K562 (cell line): Measurements from ENCODE around the gene UBE3D. TPM values are rescaled to one million over a fixed set of nuclear protein-coding genes. Genes with fewer than 3 reads are reported as not detected.

Experiments used
- ATAC-seq: fragments of 200-7000 bp; cut with Tn5 transposase; 3 replicates; pipeline ENCODE4 v1.9.1; 2020; ENCODE audit warnings: moderate library complexity
- BruUV-seq: library from RNA; stranded (reverse); fragments of 400-500 nt; replicated peaks from 2 replicates; lab custom pipeline; 2021; lab: Mats Ljungman, UMichigan
- CTCF ChIA-PET: fragments of 300-600 bp; formaldehyde crosslinking; extraction: SDS; loops from one replicate; lab custom pipeline; 2021; ENCODE audit warnings: low intra/inter-chr PET ratio; lab: Yijun Ruan, JAX
- POLR2A ChIA-PET: fragments of 300-600, 350-650 bp; sonication (Branson Sonifier 250); formaldehyde crosslinking; extraction: SDS; loops from one replicate; lab custom pipeline; 2021; ENCODE audit warnings: antibody characterized with exemption, inconsistent platforms; lab: Yijun Ruan, JAX
- DNase-seq, 4 experiments: peaks; one replicate each; pipeline versions ENCODE4 v3.0.0 to v3.0.0-alpha.2; 2011 to 2018; ENCODE audit warnings: low spot score in 3 of 4, mixed read lengths in 3 of 4; ENCODE audit errors: extremely low read depth in 1 of 4
- FAIRE-seq: peaks from 2 replicates; lab custom pipeline; 2011; peaks lifted over from hg19 to GRCh38; lab: Jason Lieb, UNC
- H2AFZ ChIP-seq: 2 replicates; pipeline ENCODE4 v1.6.0; 2011; ENCODE audit warnings: low read depth, low read length, control low read depth, inconsistent platforms
- H3K27ac ChIP-seq: fragments of 200-600 bp; 3 replicates; pipeline ENCODE4 v1.8.0; 2011; ENCODE audit warnings: low read depth, mild to moderate bottlenecking, control low read depth, inconsistent platforms, low read length, moderate library complexity, mixed read lengths; ENCODE audit errors: extremely low read depth
- H3K27me3 ChIP-seq, 2 experiments: fragments of 300-600 bp in 1 of 2; 2 replicates in 1 of 2; 3 replicates in 1 of 2; pipeline versions ENCODE4 v1.6.0 to v1.8.0; 2011; ENCODE audit warnings: inconsistent platforms in 2 of 2, low read length in 2 of 2, mild to moderate bottlenecking in 1 of 2, mixed read lengths in 1 of 2, moderate library complexity in 1 of 2; ENCODE audit not compliant: control insufficient read depth in 2 of 2, insufficient read depth in 2 of 2
- H3K36me3 ChIP-seq: fragments of 300-600 bp; 3 replicates; pipeline ENCODE4 v1.8.0; 2011; ENCODE audit warnings: mild to moderate bottlenecking, low read length, inconsistent platforms; ENCODE audit not compliant: control insufficient read depth, insufficient read depth
- H3K4me1 ChIP-seq, 2 experiments: fragments of 200-600 bp in 1 of 2; replicated peaks in 1 of 2; 2 replicates in 1 of 2; 3 replicates in 1 of 2; pipeline versions ENCODE4 v1.5.1 to v1.8.0; 2011; ENCODE audit warnings: inconsistent platforms in 2 of 2, low read length in 2 of 2, mild to moderate bottlenecking in 1 of 2, mixed read lengths in 1 of 2, moderate library complexity in 1 of 2; ENCODE audit not compliant: control insufficient read depth in 2 of 2, insufficient read depth in 2 of 2
- H3K4me2 ChIP-seq: 2 replicates; pipeline ENCODE4 v1.6.1; 2011; ENCODE audit warnings: low read length, control low read depth, inconsistent platforms, mixed read lengths; ENCODE audit not compliant: insufficient read depth
- H3K4me3 ChIP-seq: fragments of 200-600 bp; sonication (generic), shearing (Covaris generic); 2 replicates; pipeline ENCODE4 v1.5.1; 2016; ENCODE audit warnings: control low read depth, inconsistent platforms
- H3K79me2 ChIP-seq: fragments of 200-600 bp; 3 replicates; pipeline ENCODE4 v1.8.0; 2011; ENCODE audit warnings: low read length, inconsistent platforms; ENCODE audit not compliant: control insufficient read depth, insufficient read depth
- H3K9ac ChIP-seq, 2 experiments: 2 replicates each; pipeline versions ENCODE4 v1.6.0 to v1.6.1; 2011; ENCODE audit warnings: low read depth in 2 of 2, low read length in 2 of 2, control low read depth in 1 of 2, inconsistent platforms in 1 of 2, mild to moderate bottlenecking in 1 of 2, mixed read lengths in 1 of 2; ENCODE audit not compliant: insufficient read depth in 1 of 2
- H3K9me1 ChIP-seq: one replicate; pipeline ENCODE4 v1.6.0; 2011; ENCODE audit warnings: inconsistent platforms, mild to moderate bottlenecking, low read length, moderate library complexity; ENCODE audit not compliant: control insufficient read depth, insufficient read depth
- H3K9me3 ChIP-seq: replicated peaks from 2 replicates; pipeline ENCODE4 v1.5.1; 2011; ENCODE audit warnings: low read depth, low read length, inconsistent platforms; ENCODE audit not compliant: control insufficient read depth, insufficient read depth
- H4K20me1 ChIP-seq: replicated peaks from 2 replicates; pipeline ENCODE4 v1.6.1; 2011; ENCODE audit warnings: low read length, inconsistent platforms, mixed read lengths; ENCODE audit not compliant: control insufficient read depth, insufficient read depth
- BRD9 ChIP-seq: fragments of 450-650 bp; IDR thresholded peaks from 2 replicates; pipeline ENCODE4 v1.6.1; 2018; ENCODE audit warnings: low read depth; ENCODE audit not compliant: partially characterized antibody
- CHD4 ChIP-seq: fragments of 200-600 bp; sonication (generic); IDR thresholded peaks from 3 replicates; pipeline ENCODE4 v1.6.1; 2012; ENCODE audit warnings: low read depth, mild to moderate bottlenecking, mixed read lengths, low read length, inconsistent platforms; ENCODE audit not compliant: insufficient read depth, insufficient replicate concordance, poor library complexity, severe bottlenecking
- CTCF ChIP-seq, 3 experiments: IDR thresholded peaks in 2 of 3; conservative IDR thresholded peaks in 1 of 3; 2 replicates each; pipeline ENCODE4 v1.5.1; 2011 to 2012; ENCODE audit warnings: low read length in 3 of 3, mild to moderate bottlenecking in 3 of 3, control low read depth in 2 of 3, improper control_type of control experiment in 1 of 3, inconsistent platforms in 1 of 3, low read depth in 1 of 3, mixed read lengths in 1 of 3, moderate library complexity in 1 of 3; ENCODE audit not compliant: insufficient read depth in 2 of 3
- HEY1 ChIP-seq: fragments of 250-450 bp; sonication (Bioruptor Pico); IDR thresholded peaks from 2 replicates; pipeline ENCODE4 v1.5.0; 2020; ENCODE audit warnings: mild to moderate bottlenecking, moderate library complexity, borderline replicate concordance
- NFE2 ChIP-seq: IDR thresholded peaks from 2 replicates; pipeline ENCODE4 v1.6.1; 2014; ENCODE audit warnings: antibody characterized with exemption, low read depth
- POLR3A ChIP-seq: IDR thresholded peaks from 2 replicates; pipeline ENCODE4 v1.6.1; 2011; ENCODE audit warnings: borderline replicate concordance, mild to moderate bottlenecking, moderate library complexity; ENCODE audit not compliant: insufficient read length, insufficient read depth; ENCODE audit errors: extremely low read depth
- RBM15 ChIP-seq: fragments of 200-400 bp; formaldehyde crosslinking; IDR thresholded peaks from 2 replicates; pipeline ENCODE4 v1.6.1; 2018; ENCODE audit warnings: mild to moderate bottlenecking, low read length, moderate library complexity; ENCODE audit not compliant: insufficient read depth
- SMC3 ChIP-seq: conservative IDR thresholded peaks from 2 replicates; pipeline ENCODE4 v1.6.1; 2011; ENCODE audit warnings: low read depth, low read length, improper control_type of control experiment; ENCODE audit not compliant: insufficient read depth
- TBL1XR1 ChIP-seq, 2 experiments: IDR thresholded peaks; 2 replicates each; pipeline ENCODE4 v1.6.1; 2012; ENCODE audit warnings: improper control_type of control experiment in 2 of 2, low read length in 2 of 2, mild to moderate bottlenecking in 1 of 2
- TSHZ1 ChIP-seq: fragments of 250-450 bp; sonication (Bioruptor Pico); IDR thresholded peaks from 2 replicates; pipeline ENCODE4 v1.4.0; 2020; ENCODE audit warnings: mild to moderate bottlenecking, moderate library complexity
- ZNF212 ChIP-seq: fragments of 450-650 bp; formaldehyde crosslinking; IDR thresholded peaks from 2 replicates; pipeline ENCODE4 v1.4.0; 2020; ENCODE audit warnings: mild to moderate bottlenecking
- WGBS: fragments of 100-300 bp; shearing (Covaris generic); methylation state at CpG from one replicate; pipeline ENCODE4 v1.1.6; 2016; ENCODE audit warnings: low coverage, mixed read lengths; ENCODE audit not compliant: insufficient coverage; ENCODE audit errors: missing lambda C conversion rate; 5-methylcytosine and 5-hydroxymethylcytosine counted together
- in situ Hi-C: fragments of 300-500 bp; cut with MboI; formaldehyde crosslinking; loops from 4 replicates; pipeline ENCODE4 v1.15.0; 2018; ENCODE audit warnings: inconsistent platforms, mixed read lengths
- intact Hi-C: fragments of 100-400 bp; cut with micrococcal nuclease; formaldehyde crosslinking; loops from 2 replicates; pipeline ENCODE4 v1.14.2; 2022
- polyA plus RNA-seq, 8 experiments: library from polyadenylated mRNA; depleted of rRNA in 4 of 8; stranded (reverse) in 5 of 8; unstranded in 3 of 8; fragments of >200 nt; fragmentation: Nextera tagmentation in 2 of 8; fragmentation: Illumina TruSeq in 1 of 8; extraction: Ambion mirVana in 2 of 8; extraction: Trizol in 1 of 8; gene quantifications; 2 replicates each; pipeline versions ENCODE4 v1.2.1 to v1.2.3, GENCODE V29; 2011 to 2014; ENCODE audit warnings: inconsistent platforms in 1 of 8, missing spikeins in 1 of 8
- total RNA-seq, 7 experiments: library from RNA; depleted of rRNA in 6 of 7; stranded (reverse); fragments of >200 nt in 6 of 7; fragmentation: Illumina TruSeq in 2 of 7; extraction: Trizol in 2 of 7; gene quantifications; 2 replicates each; pipeline versions ENCODE4 v1.2.1 to v1.2.3, GENCODE V29; 2011 to 2021; ENCODE audit warnings: low replicate concordance in 1 of 7

UBE3D gene
- total and polyA plus RNA-seq, 9 of the 15 experiments (the other 6 are each of a cell fraction or from before 2014, with no cell fraction given), result 9.4 to 17.6 (median 11.9) TPM

GRCh38 chr6:83051377-83052172, 14.1 kb downstream of the UBE3D start:
- Histone ChIP-seq H3K4me2 (no peak overlapping the region), H3K9me3 (no peaks in the 10 kb centered on the region), H3K9ac (no peak overlapping the region), H3K4me1 (no peaks in the 10 kb centered on the region; a peak in 2 of 5 replicates), H4K20me1 (no peaks in the 10 kb centered on the region), H3K36me3 (peaks cover 42% of the 10 kb centered on the region; the same call in 1 of the 3 replicates), H3K79me2 (no peaks in the 10 kb centered on the region), H3K4me3 (no peak overlapping the region), H2AFZ (no peak overlapping the region), H3K27ac (no peak overlapping the region), H3K9me1 (no peaks in the 10 kb centered on the region), H3K27me3 (no peaks in the 10 kb centered on the region)
- POLR2A ChIA-PET, result interaction anchor here (1.2 kb wide), 1 partner anchor 14 kb away, joined by 3 read pairs; the partner anchor contains the start of gene UBE3D
- DNase-seq (no peak), ATAC-seq (no peak), FAIRE-seq (no peak)
- CTCF ChIA-PET, result no interaction called here
- WGBS, result 38% methylated on average over 5 of the region's 5 CpGs
- TF ChIP-seq BRD9, result no peak
- TF ChIP-seq NFE2, result no peak
- no peak for TF ChIP-seq CTCF (IDR thresholded peaks at IDR 0.05 in 2 of 3, conservative IDR thresholded peaks at IDR 0.05 in 1 of 3; ENCODE audit: insufficient read depth in 2 of 3, low read depth in 1 of 3, low read length in 3 of 3)
- TF ChIP-seq POLR3A, result no peak
- no peak for TF ChIP-seq CHD4
- no peak for TF ChIP-seq TSHZ1
- no peak for TF ChIP-seq SMC3
- no peak for TF ChIP-seq RBM15
- no peak for TF ChIP-seq ZNF212 (CRISPR knock-in tag)
- no peak for TF ChIP-seq TBL1XR1 (IDR thresholded peaks at IDR 0.05; ENCODE audit: low read length in 2 of 2)
- no peak for TF ChIP-seq HEY1
- intact Hi-C loops (loop anchor here (10.0 kb wide), 5 partner anchors 167 to 647 kb away; no protein-coding TSS in a partner anchor), in situ Hi-C loops (loop anchor here (10.0 to 25.0 kb wide), 2 partner anchors 307 to 464 kb away; no protein-coding TSS in a partner anchor)
- no TSS peak for BruUV-seq
